ENCODE results near the gene MYLK.

GRCh38 chr3:123722021-123722420 lies 162.1 kb downstream of the MYLK start:
- TF ChIP-seq POLR2A (IDR thresholded peaks at IDR 0.05) = no peak
- TF ChIP-seq CTCF (IDR thresholded peaks at IDR 0.05) = no peak
